ENCODE results near the gene RBM47. TPM values are rescaled to one million over a fixed set of nuclear protein-coding genes. Genes with fewer than 3 reads are reported as not detected.

RBM47 gene
- total RNA-seq, 1 experiment from 2014 or later, result 70.3 TPM

DNA sequence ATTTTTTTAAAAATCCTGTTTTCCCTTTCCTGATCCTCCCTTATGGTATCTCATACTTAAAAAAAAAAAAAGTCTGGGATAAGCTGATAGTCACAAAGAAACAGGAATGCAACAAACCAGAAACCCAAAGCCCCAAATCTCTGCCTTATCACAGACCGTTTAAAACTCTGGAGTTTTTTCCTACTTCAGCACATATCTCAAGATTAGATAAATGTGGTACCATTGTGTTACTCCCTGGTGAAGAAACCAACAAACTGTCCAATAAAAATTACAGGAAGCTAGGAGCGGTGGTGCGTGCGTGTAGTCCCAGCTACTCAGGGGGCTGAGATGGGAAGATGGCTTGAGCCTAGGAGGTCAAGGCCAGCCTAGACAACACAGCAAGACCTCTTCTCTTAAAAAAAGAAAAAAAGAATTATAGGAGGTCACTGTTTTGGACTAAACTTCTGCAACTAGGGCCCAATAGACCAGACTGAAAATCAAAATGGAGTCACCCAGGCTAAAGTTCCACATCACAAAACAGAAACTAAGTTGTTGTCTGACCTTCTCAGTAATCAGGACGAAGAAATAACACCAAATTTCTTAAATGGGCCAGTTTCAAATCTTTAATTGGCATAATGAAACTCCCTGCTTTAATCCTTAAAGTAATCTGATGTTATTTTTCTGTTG, 51.9 kb downstream of the RBM47 start:
- Histone ChIP-seq H3K18ac (ENCODE audit: insufficient read length, low read depth, low read length) (no peak overlapping the region), H3T11ph (ENCODE audit: low read length) (no peak overlapping the region), H3K79me1 (ENCODE audit: insufficient read depth, low read depth, low read length, poor library complexity, severe bottlenecking) (peaks cover 15% of the 10 kb centered on the region), H3K9me3 (ENCODE audit: control insufficient read depth, low read depth, low read length) (no peaks in the 10 kb centered on the region), H3K79me2 (ENCODE audit: insufficient read depth, low read length) (peaks cover 16% of the 10 kb centered on the region; the same call in 1 of the 2 replicates), H3K27me3 (ENCODE audit: insufficient read depth, low read length) (no peaks in the 10 kb centered on the region), H4K20me1 (ENCODE audit: control insufficient read depth, insufficient read depth, insufficient read length) (no peaks in the 10 kb centered on the region), H3K56ac (ENCODE audit: insufficient read length, low read depth, low read length) (no peak overlapping the region), H3K4me1 (ENCODE audit: insufficient read depth, low read length) (no peaks in the 10 kb centered on the region; the same call in 1 of the 2 replicates), H3K23ac (ENCODE audit: insufficient read length, low read depth, low read length) (no peak overlapping the region), H2BK12ac (ENCODE audit: insufficient read length, low read depth, low read length) (no peak overlapping the region), H2BK120ac (ENCODE audit: low read depth, low read length, poor library complexity, severe bottlenecking) (no peak overlapping the region), H4K8ac (replicated peaks; ENCODE audit: insufficient read length, low read depth, low read length) (no peak overlapping the region), H2AFZ (ENCODE audit: low read length) (no peak overlapping the region), H3K9ac (ENCODE audit: extremely low read depth, insufficient read length, low read length) (no peak overlapping the region), H4K91ac (ENCODE audit: insufficient read length, low read depth, low read length) (no peak overlapping the region), H2BK15ac (ENCODE audit: low read depth, low read length) (no peak overlapping the region), H3K23me2 (ENCODE audit: insufficient read length, low read depth, low read length, poor library complexity, severe bottlenecking) (no peaks in the 10 kb centered on the region), H4K5ac (ENCODE audit: insufficient read length, low read depth, low read length) (no peak overlapping the region), H3K4ac (ENCODE audit: low read depth, low read length) (no peak overlapping the region), H2BK5ac (ENCODE audit: insufficient read length, low read length) (no peak overlapping the region), H3K27ac (ENCODE audit: insufficient read length, low read depth, low read length) (no peak overlapping the region), H3K14ac (ENCODE audit: insufficient read depth, low read length) (no peak overlapping the region), H2AK5ac (ENCODE audit: insufficient read length, low read length) (no peak overlapping the region), H3K4me2 (ENCODE audit: insufficient read depth, insufficient read length, low read length) (no peak overlapping the region), H2BK20ac (ENCODE audit: low read depth, low read length, poor library complexity, severe bottlenecking) (no peak overlapping the region)
- Mint-ChIP-seq H3K9me3 (no peaks in the 10 kb centered on the region), H3K27ac (peak overlapping the region; percentile 6 to 96 (median 11); a peak in 5 of 7 replicates), H3K4me1 (peaks cover 29 to 30% of the 10 kb centered on the region in 2 experiments), H3K27me3 (ENCODE audit: low read depth) (no peaks in the 10 kb centered on the region), H3K4me3 (no peak overlapping the region), H3K36me3 (ENCODE audit: insufficient read depth in 1 of 3, low read depth in 3 of 3) (peaks cover 0 to 7% (median 1%) of the 10 kb centered on the region in 3 experiments; a peak in 3 of 7 replicates)
- no peak for DNase-seq
- WGBS (ENCODE audit: extremely low coverage, insufficient read length, low lambda C conversion rate), result no CpG with 5 or more reads among the region's 5 CpGs
- TF ChIP-seq, protein P1, sequence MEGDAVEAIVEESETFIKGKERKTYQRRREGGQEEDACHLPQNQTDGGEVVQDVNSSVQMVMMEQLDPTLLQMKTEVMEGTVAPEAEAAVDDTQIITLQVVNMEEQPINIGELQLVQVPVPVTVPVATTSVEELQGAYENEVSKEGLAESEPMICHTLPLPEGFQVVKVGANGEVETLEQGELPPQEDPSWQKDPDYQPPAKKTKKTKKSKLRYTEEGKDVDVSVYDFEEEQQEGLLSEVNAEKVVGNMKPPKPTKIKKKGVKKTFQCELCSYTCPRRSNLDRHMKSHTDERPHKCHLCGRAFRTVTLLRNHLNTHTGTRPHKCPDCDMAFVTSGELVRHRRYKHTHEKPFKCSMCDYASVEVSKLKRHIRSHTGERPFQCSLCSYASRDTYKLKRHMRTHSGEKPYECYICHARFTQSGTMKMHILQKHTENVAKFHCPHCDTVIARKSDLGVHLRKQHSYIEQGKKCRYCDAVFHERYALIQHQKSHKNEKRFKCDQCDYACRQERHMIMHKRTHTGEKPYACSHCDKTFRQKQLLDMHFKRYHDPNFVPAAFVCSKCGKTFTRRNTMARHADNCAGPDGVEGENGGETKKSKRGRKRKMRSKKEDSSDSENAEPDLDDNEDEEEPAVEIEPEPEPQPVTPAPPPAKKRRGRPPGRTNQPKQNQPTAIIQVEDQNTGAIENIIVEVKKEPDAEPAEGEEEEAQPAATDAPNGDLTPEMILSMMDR (conservative IDR thresholded peaks at IDR 0.05), result no peak

Data from H9 (cell line).